GM13977 (cell line): ENCODE data around the gene ZNF782.
"Not testable (repeated sequence)": the region's sequence is repeated elsewhere in the genome, so short reads cannot be mapped to it uniquely, and the experiment has no call there.

ENCODE experiments used
- DNase-seq: peaks from one replicate; pipeline ENCODE4 v3.0.0; 2012; ENCODE audit warnings: low spot score
- in situ Hi-C: fragments of 300-500 bp; cut with MboI; formaldehyde crosslinking; loops from one replicate; pipeline ENCODE4 v1.12.0; 2022; ENCODE audit warnings: low sequenced_read_pairs, low pct_unique_long_range_greater_than_20kb, mixed read lengths, inconsistent platforms; ENCODE audit not compliant: unreplicated experiment
- TF ChIP-seq, protein P1 (sequence below): IDR thresholded peaks from 2 replicates; pipeline ENCODE4 v1.5.1; 2012; ENCODE audit warnings: mild to moderate bottlenecking, control low read depth; ENCODE audit not compliant: insufficient read depth; ENCODE audit errors: extremely low read depth, missing control alignments

Gene ZNF782

DNA sequence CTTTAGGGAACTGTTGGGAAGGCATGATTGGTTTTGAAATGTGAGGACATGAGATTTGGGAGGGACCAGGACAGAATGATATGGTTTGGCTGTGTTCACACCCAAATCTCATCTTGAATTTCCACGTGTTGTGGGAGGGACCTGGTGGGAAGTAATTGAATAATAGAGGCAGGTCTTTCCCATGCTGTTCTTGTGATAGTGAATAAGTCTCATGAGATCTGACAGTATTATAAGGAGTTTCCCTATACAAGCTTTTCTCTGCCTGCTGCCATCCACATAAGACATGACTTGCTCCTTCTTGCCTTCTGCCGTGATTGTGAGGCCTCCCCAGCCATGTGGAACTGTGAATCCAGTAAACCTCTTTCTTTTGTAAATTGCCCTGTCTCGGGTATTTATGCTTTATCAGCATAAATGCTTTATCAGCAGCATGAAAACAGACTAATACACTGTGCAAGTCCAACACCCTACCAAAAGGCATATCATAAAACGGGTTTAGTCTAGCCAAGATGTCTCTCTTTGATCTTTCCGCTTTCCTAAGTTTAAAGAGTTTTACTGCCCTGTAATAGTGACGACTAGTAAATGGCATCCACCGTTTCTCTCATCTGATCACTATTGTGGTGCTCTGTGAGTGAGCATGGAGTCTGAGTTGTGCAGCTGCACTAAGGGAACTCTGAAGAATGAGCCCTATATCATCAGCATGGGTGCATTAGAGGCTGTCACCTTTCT lies 12.9 kb upstream of the ZNF782 start:
- DNase-seq, result no peak
- in situ Hi-C loops, result loop anchor here (25.0 kb wide), 3 partner anchors 245 to 745 kb away; no protein-coding TSS in a partner anchor
- TF ChIP-seq, protein P1, sequence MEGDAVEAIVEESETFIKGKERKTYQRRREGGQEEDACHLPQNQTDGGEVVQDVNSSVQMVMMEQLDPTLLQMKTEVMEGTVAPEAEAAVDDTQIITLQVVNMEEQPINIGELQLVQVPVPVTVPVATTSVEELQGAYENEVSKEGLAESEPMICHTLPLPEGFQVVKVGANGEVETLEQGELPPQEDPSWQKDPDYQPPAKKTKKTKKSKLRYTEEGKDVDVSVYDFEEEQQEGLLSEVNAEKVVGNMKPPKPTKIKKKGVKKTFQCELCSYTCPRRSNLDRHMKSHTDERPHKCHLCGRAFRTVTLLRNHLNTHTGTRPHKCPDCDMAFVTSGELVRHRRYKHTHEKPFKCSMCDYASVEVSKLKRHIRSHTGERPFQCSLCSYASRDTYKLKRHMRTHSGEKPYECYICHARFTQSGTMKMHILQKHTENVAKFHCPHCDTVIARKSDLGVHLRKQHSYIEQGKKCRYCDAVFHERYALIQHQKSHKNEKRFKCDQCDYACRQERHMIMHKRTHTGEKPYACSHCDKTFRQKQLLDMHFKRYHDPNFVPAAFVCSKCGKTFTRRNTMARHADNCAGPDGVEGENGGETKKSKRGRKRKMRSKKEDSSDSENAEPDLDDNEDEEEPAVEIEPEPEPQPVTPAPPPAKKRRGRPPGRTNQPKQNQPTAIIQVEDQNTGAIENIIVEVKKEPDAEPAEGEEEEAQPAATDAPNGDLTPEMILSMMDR, result no peak

DNA sequence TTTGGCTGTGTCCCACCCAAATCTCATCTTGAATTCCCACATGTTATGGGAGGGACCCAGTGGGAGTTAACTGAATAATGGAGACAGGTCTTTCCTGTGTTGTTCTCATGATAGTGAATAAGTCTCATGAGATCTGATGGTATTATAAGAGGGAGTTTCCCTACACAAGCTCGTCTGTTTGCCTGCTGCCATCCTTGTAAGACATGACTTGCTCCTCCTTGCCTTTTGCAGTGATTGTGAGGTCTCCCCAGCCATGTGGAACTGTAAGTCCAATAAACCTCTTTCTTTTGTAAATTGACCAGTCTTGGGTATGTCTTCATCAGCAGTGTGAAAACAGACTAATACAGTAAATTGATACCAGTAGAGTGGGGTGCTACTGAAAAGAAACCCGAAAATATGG lies 10.9 kb upstream of the ZNF782 start:
- DNase-seq, result not testable (repeated sequence)
- in situ Hi-C loops, result loop anchor here (25.0 kb wide), 3 partner anchors 247 to 747 kb away; no protein-coding TSS in a partner anchor

DNA sequence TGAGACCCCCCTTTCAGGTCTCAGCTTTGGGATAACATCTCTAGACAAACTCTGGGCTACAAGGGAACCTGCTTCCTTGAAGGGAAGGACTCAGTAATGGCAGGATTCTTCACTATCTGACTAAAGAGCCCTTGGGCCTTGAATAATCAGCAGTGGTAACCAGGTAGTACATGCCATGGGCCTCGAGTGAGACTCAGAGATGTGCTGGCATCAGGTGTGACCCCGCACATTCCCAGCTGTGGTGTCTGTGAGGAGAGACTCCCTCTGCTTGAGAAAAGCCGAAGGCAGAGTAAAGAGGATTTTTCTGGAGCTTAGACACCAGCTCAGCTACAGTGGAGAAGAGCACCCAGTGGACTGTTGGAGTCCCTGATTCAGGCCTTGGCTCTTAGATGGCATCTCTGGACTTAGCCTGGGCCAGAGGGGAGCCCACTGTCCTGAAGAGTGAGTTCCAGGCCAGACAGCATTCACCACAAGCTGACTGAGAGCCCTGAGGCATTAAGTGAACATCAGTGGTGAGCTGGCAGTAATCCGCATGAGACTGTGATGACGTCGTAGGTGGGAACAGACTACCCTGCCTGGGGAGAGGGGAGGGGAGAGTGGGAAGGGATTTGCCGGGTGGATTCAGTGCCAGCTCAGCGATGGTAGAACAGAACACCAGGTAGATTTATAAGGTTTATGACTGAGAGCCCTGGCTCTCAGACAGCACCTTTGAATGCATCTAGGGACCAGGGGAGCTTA lies 5.3 kb upstream of the ZNF782 start:
- TF ChIP-seq, protein P1, result no peak
- DNase-seq, result no peak
- in situ Hi-C loops, result loop anchor here (25.0 kb wide), 3 partner anchors 253 to 753 kb away; no protein-coding TSS in a partner anchor

DNA sequence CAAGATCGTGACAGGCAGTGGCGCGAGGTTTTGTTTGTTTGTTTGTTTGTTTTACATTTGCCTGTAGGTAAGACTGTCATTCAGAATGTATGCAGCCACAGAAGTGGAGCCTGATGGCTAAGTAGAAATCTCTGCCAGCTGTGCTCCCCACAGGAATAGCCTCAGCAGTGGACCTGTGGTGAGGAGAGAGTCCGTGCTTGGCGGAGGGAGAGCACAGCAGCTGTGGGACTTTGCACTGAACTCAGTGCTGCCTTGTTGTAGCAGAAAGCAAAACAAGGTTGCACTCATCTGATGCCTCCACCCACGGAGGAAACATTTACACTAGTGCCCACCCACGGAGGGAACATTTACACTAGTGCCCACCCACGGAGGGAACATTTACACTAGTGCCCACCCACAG lies 4.4 kb upstream of the ZNF782 start:
- TF ChIP-seq, protein P1, result no peak
- in situ Hi-C loops, result loop anchor here (25.0 kb wide), 3 partner anchors 254 to 754 kb away; no protein-coding TSS in a partner anchor
- DNase-seq, result no peak

DNA sequence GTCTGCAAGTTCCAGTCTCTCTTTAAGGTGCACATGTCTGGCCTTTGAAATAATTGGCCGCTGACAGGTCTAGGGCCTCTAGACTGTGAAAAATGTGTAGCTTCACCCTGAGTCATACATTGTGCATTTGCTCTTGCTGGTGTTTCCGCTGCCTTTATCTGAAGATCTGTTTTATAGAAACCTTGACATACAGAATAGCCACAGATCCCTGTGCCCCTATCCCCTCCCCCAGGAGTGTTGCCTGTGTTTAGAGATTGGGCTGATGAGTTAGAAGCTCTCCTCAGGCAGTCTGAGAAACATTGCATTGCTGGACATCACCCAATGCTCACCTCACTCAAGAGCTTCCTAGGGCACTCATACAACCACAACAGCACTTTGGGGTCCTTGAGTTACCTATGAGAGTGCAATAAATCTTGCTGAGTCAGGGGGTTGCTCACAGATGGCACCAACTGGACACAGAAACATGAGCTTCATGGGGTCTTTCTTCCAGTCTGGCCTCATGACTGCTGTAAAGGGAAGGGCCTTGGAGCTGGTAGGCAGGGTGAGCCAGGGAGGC lies 3.8 kb upstream of the ZNF782 start:
- DNase-seq, result no peak
- in situ Hi-C loops, result loop anchor here (25.0 kb wide), 3 partner anchors 254 to 754 kb away; no protein-coding TSS in a partner anchor
- TF ChIP-seq, protein P1, result no peak

DNA sequence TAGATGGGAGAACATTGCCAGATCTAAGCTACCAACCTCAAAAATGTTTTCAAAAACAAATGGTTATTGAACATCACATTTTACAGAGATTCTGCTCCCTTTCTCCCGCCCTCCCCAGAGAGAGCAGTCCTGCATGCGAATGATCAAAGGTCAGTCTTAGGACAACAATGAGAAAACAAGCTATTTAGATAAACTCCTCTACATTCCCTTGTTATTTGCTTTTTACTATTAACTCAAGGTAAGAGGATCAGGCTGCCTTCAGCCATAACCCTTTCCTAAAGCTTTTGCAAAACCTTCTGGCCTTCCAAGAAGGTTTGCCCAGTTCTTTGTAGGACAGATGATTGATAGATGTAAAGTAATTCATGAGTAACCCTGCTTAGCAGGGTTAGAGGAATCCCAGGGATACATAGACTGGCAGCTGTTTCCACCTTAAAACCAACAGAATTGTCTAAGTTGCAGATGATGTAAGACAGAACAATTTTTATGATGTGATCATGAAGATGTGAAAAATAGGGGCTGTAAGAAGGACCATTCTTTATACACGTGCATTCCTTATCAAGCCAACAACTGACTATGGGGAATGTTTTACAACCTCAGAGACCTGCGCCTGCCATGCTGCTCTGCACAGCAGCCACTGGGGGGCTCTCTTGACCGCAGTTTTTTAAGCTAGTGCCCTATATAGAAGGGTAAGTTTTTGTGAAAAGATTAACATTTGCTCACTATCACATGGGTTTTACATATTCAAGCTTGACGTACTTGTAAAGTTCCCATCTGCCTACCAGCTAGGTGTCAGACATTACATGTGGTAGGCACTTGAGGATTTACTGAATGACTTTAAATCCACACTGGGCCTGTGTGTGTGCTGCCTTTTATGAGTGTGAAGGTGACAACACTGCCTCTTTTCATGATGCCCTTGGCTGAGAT lies 2.3 kb upstream of the ZNF782 start:
- DNase-seq, result peak; percentile 48
- TF ChIP-seq, protein P1, result peak; percentile 93
- in situ Hi-C loops, result loop anchor here (25.0 kb wide), 3 partner anchors 256 to 756 kb away; no protein-coding TSS in a partner anchor
